GM21825 (cell line): ENCODE results near the gene ZC3H12D.
A peak's percentile ranks its signal among the peaks of the same experiment; 100 is the strongest.
"Not testable (repeated sequence)": the region's sequence is repeated elsewhere in the genome, so short reads cannot be mapped to it uniquely, and the experiment has no call there.

Experiments
- ATAC-seq: cut with Tn5 transposase; IDR thresholded peaks from one replicate; pipeline ENCODE4 v1.9.1; 2021; ENCODE audit warnings: mild to moderate bottlenecking, moderate library complexity; ENCODE audit not compliant: unreplicated experiment

Gene ZC3H12D

DNA sequence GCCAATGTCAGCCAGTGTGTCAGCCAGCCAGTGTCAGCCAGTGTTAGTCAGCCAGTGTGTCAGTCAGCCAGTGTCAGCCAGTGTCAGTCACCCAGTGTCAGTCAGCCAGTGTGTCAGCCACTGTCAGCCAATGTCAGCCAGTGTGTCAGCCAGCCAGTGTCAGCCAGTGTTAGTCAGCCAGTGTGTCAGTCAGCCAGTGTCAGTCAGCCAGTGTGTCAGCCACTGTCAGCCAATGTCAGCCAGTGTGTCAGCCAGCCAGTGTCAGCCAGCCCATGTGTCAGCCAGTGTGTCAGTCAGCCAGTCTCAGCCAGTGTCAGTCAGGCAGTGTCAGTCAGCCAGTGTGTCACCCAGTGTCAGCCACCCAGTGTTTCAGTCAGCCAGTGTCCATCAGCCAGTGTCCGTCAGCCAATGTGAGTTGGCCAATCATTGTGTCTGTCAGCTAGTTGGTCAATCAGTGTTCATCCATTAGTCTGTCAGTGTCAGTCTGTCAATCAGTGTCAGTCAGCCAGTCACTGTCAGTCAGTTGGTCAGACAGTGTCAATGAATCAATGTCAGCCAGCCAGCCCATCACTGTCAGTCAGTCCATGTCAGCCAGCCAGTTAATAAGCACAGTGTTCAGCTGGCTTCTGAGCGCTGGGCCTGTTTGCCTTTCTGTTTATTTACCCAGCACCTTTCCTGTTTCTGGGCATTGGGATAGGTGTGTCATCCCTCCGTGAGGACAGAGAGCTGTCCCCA is 40.3 kb downstream of the ZC3H12D start:
- not testable (repeated sequence) for ATAC-seq

DNA sequence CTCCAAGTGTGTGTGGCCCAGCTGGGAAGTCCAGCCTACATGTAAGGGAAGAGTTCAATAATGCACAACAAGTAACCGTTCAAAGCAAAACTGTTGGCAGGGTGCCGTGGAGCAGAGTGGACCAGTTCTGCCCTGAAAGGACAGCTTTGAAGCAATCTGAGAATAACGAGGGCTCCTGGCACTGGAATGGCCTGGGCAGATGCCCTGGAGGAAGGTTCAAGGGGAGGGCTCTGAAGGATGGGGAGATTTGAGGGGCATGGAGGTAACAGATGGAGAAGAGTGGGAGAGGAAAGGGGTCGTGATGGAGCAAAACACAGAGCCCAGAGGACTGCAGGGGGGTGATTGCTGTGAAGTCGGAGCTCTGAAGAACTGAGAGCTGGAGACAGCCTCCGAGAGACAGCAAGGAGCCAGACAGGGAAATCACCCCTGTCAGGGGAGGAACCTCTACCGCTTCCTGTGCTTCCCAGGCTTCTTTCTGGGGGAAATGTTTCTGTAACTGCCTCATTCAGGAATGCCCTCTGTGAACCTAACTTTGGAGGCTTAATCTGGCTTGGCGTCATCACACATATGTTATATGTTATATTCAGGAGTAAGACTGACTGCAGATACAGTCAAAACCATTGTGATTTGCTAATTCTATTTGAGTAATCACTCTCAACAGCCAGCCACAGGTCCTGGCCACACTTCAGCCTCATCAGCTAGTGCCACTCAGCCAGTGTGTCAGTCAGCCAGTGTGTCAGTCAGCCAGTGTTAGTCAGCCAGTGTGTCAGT is 41.2 kb downstream of the ZC3H12D start:
- ATAC-seq = no peak

DNA sequence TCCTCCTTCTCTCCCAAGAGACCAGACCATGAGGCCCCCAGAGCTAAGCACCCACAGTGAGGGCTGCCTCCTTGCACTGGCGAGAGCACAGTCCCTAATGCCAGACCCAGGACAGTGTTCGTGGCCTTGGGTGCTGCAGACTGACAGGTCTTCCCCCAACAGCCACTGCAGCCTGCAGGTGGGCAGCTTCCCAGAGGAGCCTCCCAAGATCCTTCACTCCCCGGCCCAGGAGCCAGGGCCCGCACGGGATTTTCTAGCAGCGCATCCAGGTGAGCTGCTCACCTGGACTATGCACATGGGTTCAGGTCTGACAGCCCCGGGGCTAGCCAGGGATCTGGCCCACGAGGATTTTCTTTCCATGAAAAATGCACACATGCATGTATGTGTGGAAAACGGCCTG is 43.1 kb downstream of the ZC3H12D start:
- no peak for ATAC-seq

DNA sequence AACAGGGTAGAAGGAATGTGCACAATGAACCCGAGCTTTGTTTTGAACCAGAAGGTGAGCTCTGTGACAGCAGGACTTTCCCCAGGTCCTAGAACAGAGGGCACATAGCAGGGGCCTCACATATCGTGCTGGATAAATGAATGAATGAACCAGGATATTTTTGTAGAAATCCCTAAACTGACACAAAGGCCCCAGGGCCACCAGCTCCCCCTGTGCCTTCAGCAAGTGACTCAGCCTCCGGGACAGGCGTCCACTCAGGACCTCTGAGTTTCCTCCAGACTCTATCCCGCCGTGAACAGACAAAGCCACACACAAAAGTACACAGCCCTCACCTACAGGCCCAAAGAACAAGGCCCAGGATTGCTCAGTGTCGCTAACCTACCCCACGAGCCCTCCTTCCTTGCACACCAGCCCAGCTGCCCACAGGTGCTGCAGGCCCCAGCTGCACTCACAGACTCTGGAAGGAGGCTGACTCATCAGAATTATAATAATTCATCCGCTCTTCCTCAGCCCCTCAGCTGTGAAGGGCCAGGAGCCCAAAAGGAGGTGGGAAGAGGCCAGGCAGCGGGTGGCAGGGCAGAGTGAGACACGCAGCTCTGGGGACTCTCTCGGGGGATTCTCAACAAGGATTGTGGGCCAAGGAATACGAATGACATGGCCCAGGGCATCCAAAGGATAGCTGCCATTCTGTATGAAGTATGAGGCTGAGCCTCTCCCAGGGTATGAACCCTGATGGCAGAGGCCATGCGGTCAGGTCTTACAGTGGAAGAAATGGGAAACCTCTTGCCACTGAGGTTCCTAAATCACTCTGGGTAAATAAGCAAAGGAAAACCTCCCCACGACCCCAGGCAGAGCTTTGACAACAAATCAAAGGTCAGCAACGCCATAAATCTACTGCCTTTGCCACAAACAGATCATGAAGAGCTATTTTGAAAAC is 43.8 kb downstream of the ZC3H12D start:
- ATAC-seq = no peak

DNA sequence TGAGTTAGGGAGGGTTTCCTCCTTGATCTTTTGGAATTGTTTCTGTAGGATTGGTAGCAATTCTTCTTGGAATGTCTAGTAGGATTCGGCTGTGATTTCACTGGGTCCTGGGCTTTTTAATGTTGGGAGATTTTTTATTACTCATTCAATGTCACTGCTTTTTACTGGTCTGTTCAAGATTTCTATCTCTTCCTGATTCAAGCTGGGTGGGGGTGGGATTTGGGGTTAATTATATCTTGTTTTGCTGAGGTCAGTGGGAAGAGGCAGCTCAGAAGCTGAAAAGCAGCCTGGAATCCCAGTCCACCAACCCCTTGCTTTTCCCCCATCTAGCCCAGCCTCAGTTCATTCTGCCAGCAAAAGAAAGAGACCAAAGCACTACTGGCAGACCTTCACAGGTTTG is 45.2 kb downstream of the ZC3H12D start:
- ATAC-seq = no peak

DNA sequence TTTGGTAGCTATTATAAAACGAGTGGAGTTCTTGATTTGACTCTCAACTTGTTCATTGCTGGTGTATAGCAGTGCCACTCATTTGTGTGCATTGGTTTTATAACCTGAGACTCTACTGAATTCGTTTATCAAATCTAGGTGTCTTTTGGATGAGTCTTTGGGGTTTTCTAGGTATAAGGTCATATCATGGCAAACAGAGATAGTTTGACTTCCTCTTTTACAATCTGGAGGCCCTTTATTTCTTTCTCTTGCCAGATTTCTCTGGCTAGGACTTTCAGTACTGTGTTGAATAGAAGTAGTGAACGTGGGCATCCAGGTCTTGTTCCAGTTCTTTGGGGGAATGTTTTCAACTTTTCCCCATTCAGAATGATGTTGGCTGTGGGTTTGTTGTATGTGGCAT is 46.0 kb downstream of the ZC3H12D start:
- no peak for ATAC-seq

DNA sequence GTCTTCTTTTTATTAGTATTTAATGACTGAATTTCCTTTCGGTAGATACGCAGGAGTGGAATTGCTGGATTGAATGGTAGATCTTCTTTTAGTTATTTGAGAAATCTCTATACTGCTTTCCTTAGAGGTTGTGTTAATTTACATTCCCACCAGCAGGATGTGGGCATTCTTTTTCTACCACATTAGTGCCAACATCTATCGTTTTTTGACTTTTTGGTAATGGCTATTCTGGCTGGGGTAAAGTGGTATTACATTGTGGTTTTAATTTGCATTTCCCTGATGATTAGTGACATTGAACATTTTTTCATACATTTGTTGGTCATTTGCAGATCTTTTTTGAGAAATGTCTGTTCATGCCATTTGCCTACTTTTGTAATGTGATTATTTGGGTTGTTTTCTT is 47.6 kb downstream of the ZC3H12D start:
- ATAC-seq = no peak

DNA sequence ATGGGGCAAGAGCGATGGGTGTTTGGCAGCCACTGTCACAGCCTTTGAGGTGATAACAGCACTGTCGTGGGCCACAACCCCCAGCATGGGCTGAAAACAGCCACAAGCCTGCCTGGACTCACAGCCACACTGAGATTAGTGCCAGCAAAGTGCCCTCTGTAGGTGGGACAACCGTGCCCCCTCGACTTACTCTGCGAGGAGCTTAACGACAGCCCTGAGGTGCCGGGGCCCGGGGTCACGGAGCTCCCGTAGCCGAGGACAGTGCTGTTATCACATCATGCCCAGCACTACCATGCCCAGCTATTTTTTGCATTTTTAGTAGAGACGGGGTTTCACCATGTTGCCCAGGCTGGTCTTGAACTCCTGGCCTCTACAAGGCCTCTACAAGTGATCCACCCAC is 48.2 kb downstream of the ZC3H12D start:
- no peak for ATAC-seq

DNA sequence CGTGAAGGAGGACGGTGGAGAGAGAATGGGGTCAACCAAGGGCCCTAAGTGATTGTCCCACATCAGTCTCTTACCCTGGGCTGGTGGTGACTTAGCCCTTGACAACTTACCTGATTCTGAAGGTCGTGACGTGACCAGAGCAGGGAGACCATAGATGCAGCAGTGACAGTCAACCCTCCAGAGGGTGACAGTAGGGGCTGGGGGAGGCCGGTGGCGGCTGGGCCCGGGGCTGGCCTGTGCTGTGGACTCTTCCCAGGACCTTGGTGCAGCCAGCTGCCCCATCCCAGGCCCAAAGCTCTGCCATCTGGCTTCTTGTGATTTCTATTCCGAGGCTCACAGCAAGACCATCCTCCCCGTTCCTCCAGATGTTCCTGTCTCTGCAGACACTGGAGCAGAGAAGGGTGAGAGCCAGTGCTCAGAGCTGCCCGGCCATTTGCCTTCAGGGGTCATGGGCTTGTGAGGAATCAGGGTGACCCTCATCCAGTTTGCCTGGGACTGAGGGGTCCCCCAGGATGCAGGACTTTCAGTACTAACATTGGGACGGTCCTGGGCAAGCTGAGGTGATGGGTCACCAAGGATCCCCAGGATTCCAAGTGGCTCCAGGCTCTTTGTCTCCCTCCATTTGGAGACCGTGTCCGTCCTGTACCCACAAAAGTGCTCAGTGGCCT is 48.8 kb downstream of the ZC3H12D start:
- no peak for ATAC-seq

DNA sequence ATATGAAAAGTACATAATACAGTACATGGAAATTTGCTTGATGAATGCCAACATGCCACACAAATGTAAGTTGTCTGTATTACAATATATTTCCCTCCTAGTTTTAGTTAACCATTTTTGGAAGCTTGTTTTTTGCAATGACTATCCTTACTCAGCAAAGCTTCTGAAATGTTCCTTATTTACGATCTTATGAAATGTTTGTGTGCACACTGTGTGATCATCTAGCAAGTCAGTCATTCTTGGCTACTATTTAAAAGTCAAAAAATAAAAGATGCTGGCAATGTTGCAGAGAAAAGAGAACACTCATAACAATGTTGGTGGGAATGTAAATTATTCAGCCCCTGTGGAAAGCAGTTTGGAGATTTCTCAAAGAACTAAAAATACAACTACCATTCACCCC is 50.9 kb downstream of the ZC3H12D start:
- ATAC-seq = no peak

DNA sequence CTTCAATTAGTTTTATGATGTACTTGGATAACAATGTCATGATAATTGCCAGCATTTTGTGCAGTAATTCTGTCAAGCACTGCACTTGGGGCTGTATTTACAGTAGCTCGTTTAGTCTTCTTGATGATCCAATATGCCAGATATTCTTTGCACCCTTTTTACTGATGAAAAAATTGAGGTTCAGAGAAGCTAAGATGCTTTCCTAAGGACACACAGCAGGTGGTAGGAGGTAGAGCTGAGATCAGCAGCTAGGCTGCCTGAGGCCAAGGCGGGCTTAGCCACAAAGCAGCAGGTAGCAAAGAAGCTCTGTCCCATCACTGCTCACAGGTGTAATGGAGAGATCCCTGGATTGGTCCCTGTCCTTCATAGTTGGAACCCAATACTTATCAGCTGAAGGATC is 51.4 kb downstream of the ZC3H12D start:
- no peak for ATAC-seq

DNA sequence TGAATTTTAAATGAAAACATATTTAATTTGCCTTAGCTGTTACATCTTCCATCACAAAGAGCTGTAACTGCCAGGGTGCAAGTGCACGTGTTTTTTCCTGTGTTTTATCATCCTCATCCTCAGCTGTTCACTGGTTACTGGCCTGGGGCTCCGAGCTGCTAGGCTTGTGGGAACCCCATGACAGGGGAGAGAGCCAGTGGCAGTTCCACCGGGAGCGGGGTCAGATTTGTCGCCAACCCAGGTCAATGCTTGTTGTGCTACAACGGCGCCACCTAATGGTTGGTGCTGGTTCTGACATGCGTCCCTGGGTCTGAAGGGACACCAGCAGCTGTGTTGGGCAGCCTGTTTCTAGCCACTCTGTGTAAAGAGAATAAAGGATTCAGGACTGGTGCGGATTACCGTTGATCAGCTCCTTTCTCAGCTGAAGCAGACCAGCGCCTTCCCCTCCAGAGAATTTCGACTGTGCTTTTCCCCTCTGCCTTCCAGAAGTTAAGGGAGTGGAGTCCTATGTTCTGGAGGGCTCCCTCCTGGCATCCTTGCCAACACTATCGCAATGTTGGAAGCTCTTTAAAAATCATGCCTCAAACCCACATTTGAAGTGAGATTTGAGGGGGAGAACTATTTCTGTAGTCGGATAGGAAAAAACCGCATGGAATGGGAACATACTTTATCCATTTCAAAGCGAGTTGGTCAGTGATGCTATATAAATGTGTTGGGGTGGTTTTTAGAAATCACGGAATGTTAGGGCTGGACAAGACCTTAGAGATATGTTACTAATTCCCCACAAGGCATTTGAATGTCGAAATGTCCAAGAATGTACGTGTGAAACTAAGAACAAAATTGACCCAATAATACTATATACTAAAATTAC is 52.7 kb downstream of the ZC3H12D start:
- peak; percentile 94 for ATAC-seq

DNA sequence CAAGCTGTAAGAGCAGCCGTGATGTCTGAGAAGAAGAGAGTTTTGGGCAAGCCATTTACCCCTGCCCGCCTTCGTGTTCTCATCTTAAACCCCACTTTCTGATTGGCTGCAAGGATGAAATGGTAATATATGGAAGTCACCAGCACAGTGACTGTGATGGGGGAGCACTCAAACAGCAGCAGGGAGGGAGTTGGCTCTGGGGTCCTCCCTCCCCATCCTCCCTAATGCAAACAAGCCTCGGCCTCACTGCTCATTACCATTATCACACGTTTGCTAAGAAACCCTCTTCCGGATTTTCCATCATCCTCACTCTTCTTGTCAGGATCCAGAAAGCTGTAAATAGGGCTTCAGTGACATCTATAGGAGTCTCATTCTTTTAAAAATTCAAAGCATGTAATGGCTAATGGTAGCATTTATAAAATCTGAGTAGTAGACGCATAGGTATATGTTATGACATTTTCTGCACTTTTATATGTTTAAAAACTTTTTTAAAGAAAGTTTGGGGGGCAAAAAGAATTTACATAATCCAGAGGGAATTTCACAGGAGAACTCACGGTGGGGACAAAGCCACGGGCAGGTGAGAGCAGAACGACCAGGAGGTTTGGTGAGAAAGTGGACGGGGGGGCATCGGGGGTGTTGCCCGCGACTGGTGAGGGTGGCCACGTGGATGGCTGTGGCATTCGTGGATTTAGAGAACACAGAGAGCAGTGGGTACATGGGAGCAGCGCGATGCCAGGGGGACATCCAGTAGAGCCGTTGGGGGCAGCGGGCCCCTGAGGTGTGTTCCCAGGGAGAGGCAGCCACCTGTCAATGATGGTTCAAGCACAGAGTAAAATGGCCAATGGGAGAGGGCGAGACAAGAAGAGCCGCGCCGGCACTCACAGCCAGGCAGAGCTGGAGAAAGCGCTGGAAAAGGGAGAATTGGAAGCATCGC is 55.1 kb downstream of the ZC3H12D start:
- no peak for ATAC-seq

DNA sequence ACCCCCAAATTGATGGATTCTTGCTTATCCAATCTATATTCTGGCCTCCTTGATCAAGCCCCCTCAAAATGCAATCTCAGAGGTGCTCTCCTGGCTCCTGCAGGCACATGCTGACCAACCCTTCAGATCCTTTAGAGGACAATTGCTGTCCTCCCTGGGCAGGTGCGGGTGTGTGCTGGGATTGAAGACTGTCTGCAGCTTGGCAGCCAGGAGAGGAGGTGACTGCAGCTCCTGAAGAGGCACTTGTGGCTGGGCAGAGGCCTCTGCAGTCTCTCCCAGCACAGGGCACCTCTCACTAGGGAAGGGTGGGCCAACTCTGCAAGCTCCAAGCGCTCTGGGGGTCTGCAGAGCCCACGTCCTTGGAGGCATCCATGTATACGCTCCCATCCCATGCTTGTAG is 56.2 kb downstream of the ZC3H12D start:
- ATAC-seq = no peak

DNA sequence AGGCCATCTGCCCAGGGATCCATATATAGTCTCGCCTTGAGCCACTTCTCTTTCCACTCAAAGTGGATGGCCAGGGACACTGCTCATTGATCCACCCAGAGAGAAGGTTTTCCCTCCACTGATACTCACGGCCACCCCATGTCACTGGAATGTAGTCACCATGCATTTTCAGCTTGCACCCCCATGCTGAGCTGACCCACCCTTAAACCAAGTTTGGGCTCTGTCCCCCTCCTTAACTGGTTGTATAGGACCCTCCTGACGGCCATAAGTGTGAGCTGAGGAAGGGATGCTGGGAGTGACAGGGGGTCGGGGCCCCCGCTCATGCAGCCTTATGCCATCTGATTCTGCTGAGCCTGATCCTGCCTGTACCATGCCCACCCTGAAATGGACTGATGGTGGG is 59.1 kb downstream of the ZC3H12D start:
- no peak for ATAC-seq

DNA sequence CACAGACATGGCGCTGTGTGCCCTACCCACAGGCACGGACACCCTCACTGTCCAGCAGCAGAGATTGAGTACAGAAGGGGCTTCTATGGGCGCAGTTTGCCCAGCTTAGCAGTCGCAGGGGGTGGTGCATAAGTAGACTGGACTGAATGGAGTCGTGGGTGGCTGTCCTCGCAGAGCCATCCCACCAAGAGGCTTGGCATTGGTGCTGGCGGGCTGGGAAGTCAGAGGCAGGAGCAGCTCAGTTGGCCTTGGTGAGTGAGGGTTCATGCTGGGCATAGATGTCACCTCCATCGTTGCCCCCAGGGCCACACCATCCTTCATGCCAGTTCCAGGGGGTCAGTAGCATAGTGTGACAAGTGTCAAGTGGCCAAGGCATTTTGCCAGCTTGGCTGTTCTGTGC is 59.6 kb downstream of the ZC3H12D start:
- ATAC-seq = no peak

DNA sequence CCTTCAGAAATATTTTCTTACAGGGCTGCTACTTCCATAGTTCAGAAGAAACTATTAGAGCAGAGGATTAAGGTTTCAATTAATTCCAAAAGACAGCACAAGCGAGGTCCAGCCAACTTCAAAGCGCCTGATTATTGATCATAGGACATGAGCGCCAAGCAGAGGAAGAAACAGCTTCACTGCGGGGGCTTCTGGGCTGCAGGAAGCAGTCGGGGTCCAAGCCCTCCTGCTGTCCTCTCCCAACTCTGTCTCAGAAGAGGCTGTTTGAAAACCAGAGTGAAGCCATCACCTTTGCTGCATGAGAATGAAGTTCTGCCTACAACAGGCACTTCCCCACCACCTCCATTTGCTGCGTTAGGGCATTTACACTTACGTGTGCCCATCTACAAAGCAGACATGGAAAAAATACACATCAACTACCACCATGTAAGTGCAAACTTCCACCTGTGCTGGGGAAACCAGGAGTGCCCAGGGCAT is 60.8 kb downstream of the ZC3H12D start:
- no peak for ATAC-seq

DNA sequence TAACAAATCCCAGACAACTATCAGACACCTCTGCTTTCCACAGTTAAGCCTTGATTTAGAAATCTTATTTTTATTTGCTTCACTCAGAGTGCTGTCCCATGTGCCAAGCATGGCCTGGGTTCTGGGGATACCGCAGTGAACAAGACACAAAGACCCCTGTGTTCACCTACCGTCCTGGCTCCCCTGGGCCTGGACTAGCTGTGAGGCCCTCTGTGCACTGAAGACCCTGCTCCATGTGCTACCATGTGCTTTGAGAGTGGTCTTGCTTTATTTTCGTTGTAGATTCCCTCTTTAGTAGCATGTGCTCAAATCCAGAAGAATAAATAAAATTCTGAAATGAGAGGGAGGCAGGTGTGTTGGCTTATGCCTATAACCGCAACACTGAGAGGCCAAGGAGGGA is 62.2 kb downstream of the ZC3H12D start:
- ATAC-seq = no peak

DNA sequence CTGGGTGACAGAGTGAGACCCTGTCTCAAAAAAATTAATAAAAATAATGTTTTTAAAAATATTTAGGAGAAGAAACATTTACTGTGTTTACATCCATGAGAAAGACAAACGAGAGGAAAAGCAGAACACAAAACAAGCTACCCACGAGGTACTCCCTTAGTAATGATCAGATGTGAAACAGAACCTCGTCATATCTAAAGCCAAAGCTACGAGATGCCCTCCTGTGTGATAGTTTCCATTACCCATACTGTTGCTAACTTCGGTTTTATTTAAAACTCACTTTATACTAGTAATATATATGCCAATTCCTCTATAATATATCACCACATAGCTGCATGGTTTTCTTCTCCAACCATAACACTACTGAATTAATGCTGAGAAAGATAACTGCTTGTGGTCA is 63.7 kb downstream of the ZC3H12D start:
- no peak for ATAC-seq
